ENCODE data around the gene PROX1. TPM values are rescaled to one million over a fixed set of nuclear protein-coding genes. Genes with fewer than 3 reads are reported as not detected.

The PROX1 gene
- total and polyA plus RNA-seq, 2 of the 8 experiments (the other 6 are each of a cell fraction or from before 2014, with no cell fraction given): 0.30 to 2.0 TPM

GRCh38 chr1:213947200-213947801, 40.5 kb upstream of the PROX1 start (continued):
- TF ChIP-seq RAD21 (IDR thresholded peaks at IDR 0.05 in 1 of 2, conservative IDR thresholded peaks at IDR 0.05 in 1 of 2; ENCODE audit: low read depth in 2 of 2, low read length in 2 of 2): no peak
- TF ChIP-seq TAF7 (optimal IDR thresholded peaks at IDR 0.05; ENCODE audit: borderline replicate concordance, low read depth, low read length): no peak
- TF ChIP-seq MAFK (IDR thresholded peaks at IDR 0.05; ENCODE audit: low read depth, low read length): no peak
- no peak for TF ChIP-seq BACH1 (IDR thresholded peaks at IDR 0.05; ENCODE audit: low read length)
- TF ChIP-seq SP1 (IDR thresholded peaks at IDR 0.05; ENCODE audit: low read depth, low read length): no peak
